Esophagus squamous epithelium (tissue), 5 donors: ENCODE measurements around the gene FTH1. TPM values are rescaled to one million over a fixed set of nuclear protein-coding genes. Genes with fewer than 3 reads are reported as not detected.
"Not testable (repeated sequence)": the region's sequence is repeated elsewhere in the genome, so short reads cannot be mapped to it uniquely, and the experiment has no call there.

Source experiments
- DNase-seq: peaks from one replicate; lab custom pipeline; 2025; lab: John Stamatoyannopoulos, UW
- H3K27ac ChIP-seq, 4 donors: fragments of 200-600 bp; sonication (generic); one replicate each; pipeline ENCODE4 v1.5.1; 2016 to 2019; ENCODE audit warnings: mild to moderate bottlenecking in 1 of 4
- H3K27me3 ChIP-seq, 4 donors: fragments of 200-600 bp; sonication (generic); 1 replicate in 3 of 4; 2 replicates in 1 of 4; pipeline versions ENCODE4 v1.5.1 to v1.6.0; 2017 to 2021; ENCODE audit warnings: antibody characterized with exemption in 1 of 4
- H3K36me3 ChIP-seq, 3 donors: fragments of 200-600 bp; sonication (generic); one replicate each; pipeline ENCODE4 v1.5.1; 2016 to 2019
- H3K4me1 ChIP-seq, 3 donors: fragments of 200-600 bp; sonication (generic); one replicate each; pipeline ENCODE4 v1.5.1; 2017 to 2019
- H3K4me3 ChIP-seq, 4 donors: fragments of 200-600 bp; sonication (generic); 1 replicate in 3 of 4; 2 replicates in 1 of 4; pipeline ENCODE4 v1.5.1; 2016 to 2019; ENCODE audit warnings: mild to moderate bottlenecking in 2 of 4, moderate library complexity in 1 of 4
- H3K9me3 ChIP-seq, 3 donors: fragments of 200-600 bp; sonication (generic); one replicate each; pipeline ENCODE4 v1.5.1; 2016 to 2019
- POLR2A ChIP-seq, 4 donors: fragments of 450-650 bp; IDR thresholded peaks; one replicate each; pipeline ENCODE4 v1.6.1; 2017; ENCODE audit warnings: antibody characterized with exemption in 4 of 4, mild to moderate bottlenecking in 4 of 4, moderate library complexity in 3 of 4
- WGBS, 2 donors: methylation state at CpG; one replicate each; pipeline ENCODE4 v1.1.5; 2018; 5-methylcytosine and 5-hydroxymethylcytosine counted together
- intact Hi-C: fragments of 100-400 bp; cut with DNase I; formaldehyde crosslinking; loops from one replicate; pipeline ENCODE4 v1.15.0; 2022
- total RNA-seq, 4 donors: library from RNA; depleted of rRNA; stranded (reverse); fragments of >200 nt; gene quantifications; one replicate each; pipeline ENCODE4 v1.1.0, GENCODE V29; 2016
- TF ChIP-seq, protein P1 (sequence below), 6 experiments: fragments of 450-650 bp in 4 of 6; fragments of 200-600 bp in 2 of 6; sonication (generic) in 2 of 6; IDR thresholded peaks; one replicate each; pipeline ENCODE4 v1.5.1; 2016 to 2019; ENCODE audit warnings: antibody characterized with exemption in 6 of 6, mild to moderate bottlenecking in 4 of 6, moderate library complexity in 4 of 6
- donor health status: DM: yes; HTN: yes; CAD: no.

Gene FTH1
- total RNA-seq, 4 donors from 2014 or later, result 716 to 1,904 (median 760) TPM

DNA sequence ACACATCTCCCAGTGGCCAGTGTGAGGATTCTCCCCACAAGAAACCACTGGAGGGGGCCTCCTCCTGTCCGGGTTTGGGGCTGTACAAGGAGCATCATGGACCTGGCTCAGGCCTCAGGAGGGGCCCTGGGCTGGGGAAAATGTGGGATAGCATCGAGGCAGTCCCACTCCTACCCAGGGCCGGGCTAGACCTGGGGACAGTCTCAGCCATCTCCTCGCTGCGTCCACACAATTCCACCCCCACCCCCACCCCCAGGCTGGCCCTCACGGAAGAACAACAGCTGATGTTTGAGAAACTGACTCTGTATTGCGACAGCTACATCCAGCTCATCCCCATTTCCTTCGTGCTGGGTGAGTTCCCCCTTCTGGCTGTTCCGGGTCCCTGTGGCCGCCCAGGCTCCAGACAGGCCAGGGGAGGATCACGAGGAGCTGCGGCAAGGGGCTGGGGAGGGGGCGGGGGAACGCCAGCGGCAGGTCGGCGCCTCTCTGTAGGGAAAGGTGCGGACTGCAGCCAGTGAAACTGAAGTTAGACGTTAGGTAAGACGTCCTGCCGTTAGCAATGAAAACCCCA, 12.5 kb downstream of the FTH1 start:
- peaks cover 0 to 6% (median 0%) of the 10 kb centered on the region in 3 donors for H3K36me3 ChIP-seq
- DNase-seq, result no peak
- WGBS, 2 donors, result 0 to 13% methylated on average over 2 to 11 of the region's 21 CpGs
- H3K27me3 ChIP-seq, result peaks cover 0 to 41% (median 0%) of the 10 kb centered on the region in 4 donors
- peak overlapping the region; percentile 52 to 84 (median 78) for H3K27ac ChIP-seq
- H3K9me3 ChIP-seq, result no peaks in the 10 kb centered on the region
- H3K4me1 ChIP-seq, result peaks cover 13 to 30% (median 16%) of the 10 kb centered on the region in 3 donors
- intact Hi-C loops, result no loop called here
- TF ChIP-seq, protein P1, sequence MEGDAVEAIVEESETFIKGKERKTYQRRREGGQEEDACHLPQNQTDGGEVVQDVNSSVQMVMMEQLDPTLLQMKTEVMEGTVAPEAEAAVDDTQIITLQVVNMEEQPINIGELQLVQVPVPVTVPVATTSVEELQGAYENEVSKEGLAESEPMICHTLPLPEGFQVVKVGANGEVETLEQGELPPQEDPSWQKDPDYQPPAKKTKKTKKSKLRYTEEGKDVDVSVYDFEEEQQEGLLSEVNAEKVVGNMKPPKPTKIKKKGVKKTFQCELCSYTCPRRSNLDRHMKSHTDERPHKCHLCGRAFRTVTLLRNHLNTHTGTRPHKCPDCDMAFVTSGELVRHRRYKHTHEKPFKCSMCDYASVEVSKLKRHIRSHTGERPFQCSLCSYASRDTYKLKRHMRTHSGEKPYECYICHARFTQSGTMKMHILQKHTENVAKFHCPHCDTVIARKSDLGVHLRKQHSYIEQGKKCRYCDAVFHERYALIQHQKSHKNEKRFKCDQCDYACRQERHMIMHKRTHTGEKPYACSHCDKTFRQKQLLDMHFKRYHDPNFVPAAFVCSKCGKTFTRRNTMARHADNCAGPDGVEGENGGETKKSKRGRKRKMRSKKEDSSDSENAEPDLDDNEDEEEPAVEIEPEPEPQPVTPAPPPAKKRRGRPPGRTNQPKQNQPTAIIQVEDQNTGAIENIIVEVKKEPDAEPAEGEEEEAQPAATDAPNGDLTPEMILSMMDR (IDR thresholded peaks at IDR 0.05), result peak in 1 of 6 experiments; percentile 14
- TF ChIP-seq POLR2A (IDR thresholded peaks at IDR 0.05), result peak in 1 of 4 donors; percentile 42
- H3K4me3 ChIP-seq, result peak overlapping the region; percentile 2 to 61 (median 39)

DNA sequence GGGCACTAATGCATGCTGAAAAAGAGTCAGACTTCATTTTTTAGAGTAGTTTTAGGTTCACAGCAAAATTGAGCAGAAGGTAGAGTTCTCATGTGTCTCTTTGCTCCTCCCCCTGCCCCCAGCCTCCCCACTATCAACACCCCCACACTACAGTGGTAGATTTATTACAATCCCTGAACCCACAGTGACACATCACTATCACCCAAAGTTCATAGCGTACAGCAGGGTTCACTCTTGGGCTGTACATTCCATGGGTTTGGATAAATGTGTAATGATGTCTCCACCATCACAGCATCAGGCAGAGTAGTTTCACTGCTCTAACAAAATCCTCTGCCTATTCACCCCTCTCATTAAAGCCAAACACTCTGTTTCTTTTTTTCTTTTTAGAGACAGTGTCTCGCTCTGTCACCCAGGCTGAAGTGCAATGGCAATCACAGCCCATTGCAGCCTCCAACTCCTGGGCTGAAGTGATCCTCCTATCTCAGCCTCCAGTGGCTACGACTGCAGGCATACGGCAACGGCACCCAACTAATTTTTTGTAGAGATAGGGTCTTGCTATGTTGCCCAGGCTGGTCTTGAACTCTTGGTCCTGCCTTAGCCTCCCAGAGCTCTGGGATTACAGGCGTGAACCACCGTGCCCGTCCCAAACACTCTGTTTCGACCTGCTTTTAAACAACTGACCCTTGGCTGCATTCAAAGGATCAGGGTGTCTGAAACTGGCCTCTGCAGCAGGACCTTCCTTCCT, 13.2 kb downstream of the FTH1 start:
- peaks cover 0 to 6% (median 0%) of the 10 kb centered on the region in 3 donors for H3K36me3 ChIP-seq
- intact Hi-C loops, result no loop called here
- H3K4me1 ChIP-seq, result peaks cover 13 to 36% (median 16%) of the 10 kb centered on the region in 3 donors
- WGBS, 2 donors, result 92 to 96% methylated on average over 5 to 8 of the region's 9 CpGs
- H3K27me3 ChIP-seq, result peaks cover 0 to 41% (median 0%) of the 10 kb centered on the region in 4 donors
- peak overlapping the region in 2 of 4 donors; percentile 37 to 61 for H3K4me3 ChIP-seq
- DNase-seq, result no peak
- H3K27ac ChIP-seq, result peak overlapping the region; percentile 52 to 84 (median 78)
- H3K9me3 ChIP-seq, result no peaks in the 10 kb centered on the region
- TF ChIP-seq POLR2A (IDR thresholded peaks at IDR 0.05), result no peak
- TF ChIP-seq, protein P1 (IDR thresholded peaks at IDR 0.05), result no peak

DNA sequence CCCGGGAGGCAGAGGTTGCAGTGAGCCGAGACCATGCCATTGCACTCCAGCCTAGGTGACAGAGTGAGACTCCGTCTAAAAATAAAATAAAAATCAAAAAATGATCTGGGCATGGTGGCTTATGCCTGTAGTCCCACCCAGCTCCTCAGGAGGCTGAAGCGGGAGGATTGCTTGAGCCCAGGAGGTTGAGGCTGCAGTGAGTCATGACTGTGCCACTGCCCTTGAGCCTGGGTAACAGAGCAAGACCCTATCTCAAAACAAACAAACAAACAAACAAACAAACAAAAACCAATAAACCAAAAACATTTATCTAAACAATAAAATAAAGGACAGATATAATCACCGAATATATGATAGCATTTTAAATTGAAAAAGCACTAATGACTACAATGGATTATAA, 13.8 kb downstream of the FTH1 start:
- H3K36me3 ChIP-seq, H3K9me3 ChIP-seq, H3K4me3 ChIP-seq, DNase-seq, H3K27ac ChIP-seq, intact Hi-C loops: not testable (repeated sequence)
- peaks cover 13 to 43% (median 16%) of the 10 kb centered on the region in 3 donors for H3K4me1 ChIP-seq
- H3K27me3 ChIP-seq, result peaks cover 0 to 41% (median 0%) of the 10 kb centered on the region in 4 donors
- WGBS, 2 donors, result 93 to 98% methylated on average over 5 of the region's 5 CpGs

DNA sequence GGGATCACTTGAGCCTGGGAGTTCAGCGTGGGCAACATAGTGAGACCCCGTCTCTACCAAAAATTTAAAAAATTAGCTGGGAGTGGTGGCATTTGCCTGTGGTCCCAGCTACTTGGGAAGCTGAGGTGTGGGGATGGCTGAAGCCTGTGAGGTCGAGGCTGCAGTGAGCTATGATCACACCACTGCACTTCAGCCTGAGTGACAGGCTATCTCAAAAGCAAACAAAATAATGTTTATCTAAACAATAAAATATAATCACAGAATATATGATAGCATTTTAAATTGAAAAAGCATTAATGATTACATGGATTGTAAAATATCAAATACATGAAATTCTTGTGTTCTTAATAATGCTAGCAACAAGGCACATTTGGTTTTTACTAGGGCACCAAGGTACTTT, 14.6 kb downstream of the FTH1 start:
- no peaks in the 10 kb centered on the region for H3K36me3 ChIP-seq
- H3K4me1 ChIP-seq, result peaks cover 14 to 49% (median 16%) of the 10 kb centered on the region in 3 donors
- intact Hi-C loops, result no loop called here
- no peak overlapping the region for H3K4me3 ChIP-seq
- DNase-seq, result no peak
- H3K27me3 ChIP-seq, result peaks cover 0 to 41% (median 0%) of the 10 kb centered on the region in 4 donors
- H3K9me3 ChIP-seq, result no peaks in the 10 kb centered on the region
- no peak overlapping the region for H3K27ac ChIP-seq
- TF ChIP-seq POLR2A (IDR thresholded peaks at IDR 0.05), result no peak
- 80 to 90% methylated on average over 3 of the region's 3 CpGs for WGBS, 2 donors

DNA sequence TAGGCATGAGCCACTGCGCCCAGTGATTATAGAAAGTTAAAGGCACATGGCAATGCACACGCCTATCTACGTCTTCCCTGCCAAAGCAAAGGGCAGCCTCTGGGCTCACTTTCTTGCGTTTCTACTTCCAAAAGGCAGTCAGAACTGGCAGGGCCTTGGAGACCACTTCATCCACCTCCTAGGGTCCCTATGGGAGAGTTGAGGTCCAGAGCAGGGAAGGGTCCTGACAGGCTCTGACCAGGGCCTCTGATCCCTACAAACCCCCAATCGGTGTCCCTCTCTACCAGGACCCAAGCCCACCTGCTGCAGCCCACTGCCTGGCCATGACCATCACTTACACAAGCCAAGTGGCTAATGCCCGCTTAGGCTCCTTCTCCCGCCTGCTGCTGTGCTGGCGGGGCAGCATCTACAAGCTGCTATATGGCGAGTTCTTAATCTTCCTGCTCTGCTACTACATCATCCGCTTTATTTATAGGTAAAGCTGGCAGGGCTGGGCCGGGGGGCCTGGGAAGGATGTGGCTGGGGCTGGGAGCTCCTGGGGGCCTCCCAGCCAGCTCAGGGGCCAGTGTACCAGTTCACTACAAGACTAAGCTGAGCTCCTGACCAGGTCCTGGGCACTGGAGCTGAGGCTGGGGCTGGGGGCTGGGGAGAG, 15.8 kb downstream of the FTH1 start:
- H3K4me3 ChIP-seq, result no peak overlapping the region
- no peaks in the 10 kb centered on the region for H3K9me3 ChIP-seq
- intact Hi-C loops, result no loop called here
- no peaks in the 10 kb centered on the region for H3K36me3 ChIP-seq
- H3K27ac ChIP-seq, result no peak overlapping the region
- 85 to 86% methylated on average over 5 to 9 of the region's 11 CpGs for WGBS, 2 donors
- DNase-seq, result no peak
- H3K27me3 ChIP-seq, result peaks cover 0 to 41% (median 0%) of the 10 kb centered on the region in 4 donors
- TF ChIP-seq, protein P1 (IDR thresholded peaks at IDR 0.05), result no peak
- no peak for TF ChIP-seq POLR2A (IDR thresholded peaks at IDR 0.05)
- H3K4me1 ChIP-seq, result peaks cover 16 to 57% (median 20%) of the 10 kb centered on the region in 3 donors
